GM18520 (cell line): Measurements from ENCODE around the gene SNRPB2.

Experiments
- ATAC-seq: cut with Tn5 transposase; IDR thresholded peaks from one replicate; pipeline ENCODE4 v1.9.1; 2021; ENCODE audit not compliant: unreplicated experiment

SNRPB2 gene

GRCh38 chr20:16785226-16785625 is 55.4 kb downstream of the SNRPB2 start:
- no peak for ATAC-seq
